Peyer's patch (tissue), 4 donors: ENCODE results near the gene EPB41L4B. TPM values are rescaled to one million over a fixed set of nuclear protein-coding genes. Genes with fewer than 3 reads are reported as not detected.
A peak's percentile ranks its signal among the peaks of the same experiment; 100 is the strongest.

Experiments
- DNase-seq, 3 donors: peaks; one replicate each; pipeline ENCODE4 v3.0.0-alpha.2; 2017 to 2019
- H3K27ac ChIP-seq, 4 donors: fragments of 200-600 bp; sonication (generic); one replicate each; pipeline ENCODE4 v1.5.1; 2016 to 2019
- H3K27me3 ChIP-seq, 2 donors: fragments of 200-600 bp; sonication (generic); one replicate each; pipeline ENCODE4 v1.5.1; 2019
- H3K36me3 ChIP-seq, 3 donors: fragments of 200-600 bp; sonication (generic); one replicate each; pipeline ENCODE4 v1.5.1; 2016 to 2019
- H3K4me1 ChIP-seq, 4 donors: fragments of 200-600 bp; sonication (generic); one replicate each; pipeline ENCODE4 v1.5.1; 2016 to 2019
- H3K4me3 ChIP-seq, 4 donors: fragments of 200-600 bp; sonication (generic); 1 replicate in 3 of 4; 2 replicates in 1 of 4; pipeline ENCODE4 v1.5.1; 2016 to 2019; ENCODE audit warnings: mild to moderate bottlenecking in 1 of 4
- H3K9me3 ChIP-seq, 4 donors: fragments of 200-600 bp; sonication (generic); one replicate each; pipeline ENCODE4 v1.5.1; 2016 to 2019; ENCODE audit warnings: mild to moderate bottlenecking in 1 of 4
- POLR2A ChIP-seq, 2 donors: fragments of 450-650 bp; IDR thresholded peaks; one replicate each; pipeline ENCODE4 v1.5.1; 2017; ENCODE audit warnings: antibody characterized with exemption in 2 of 2, mild to moderate bottlenecking in 2 of 2, moderate library complexity in 2 of 2
- total RNA-seq, 4 donors: library from RNA; depleted of rRNA; stranded (reverse); fragments of >200 nt; gene quantifications; one replicate each; pipeline ENCODE4 v1.1.0, GENCODE V29; 2016
- TF ChIP-seq, protein P1 (sequence below), 6 experiments: fragments of 450-650 bp in 4 of 6; fragments of 200-600 bp in 2 of 6; sonication (generic) in 1 of 6; IDR thresholded peaks; one replicate each; pipeline ENCODE4 v1.5.1; 2017 to 2019; ENCODE audit warnings: antibody characterized with exemption in 6 of 6, mild to moderate bottlenecking in 3 of 6, moderate library complexity in 1 of 6

Gene EPB41L4B
- total RNA-seq, 4 donors from 2014 or later = 20.6 to 135 (median 78.2) TPM

DNA sequence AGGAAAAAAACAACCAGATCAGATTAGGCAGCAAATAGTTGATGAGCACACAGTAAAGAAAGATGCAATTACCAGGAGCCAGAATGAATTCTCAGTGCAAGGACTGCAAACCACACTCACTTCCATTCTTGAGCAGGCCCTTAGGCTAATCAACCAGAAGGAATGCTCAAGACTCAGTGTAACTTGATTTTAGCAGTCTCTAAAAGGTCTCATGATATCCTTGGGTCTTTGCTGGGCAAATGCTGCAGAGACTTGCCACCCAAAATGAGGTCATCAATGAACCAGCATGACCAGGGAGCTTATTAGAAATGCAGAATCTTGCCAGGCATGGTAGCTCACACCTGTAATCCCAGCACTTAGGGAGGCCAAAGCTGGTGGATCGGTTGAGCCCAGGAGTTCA is 181.0 kb downstream of the EPB41L4B start:
- no peak for TF ChIP-seq POLR2A (IDR thresholded peaks at IDR 0.05)
- TF ChIP-seq, protein P1, sequence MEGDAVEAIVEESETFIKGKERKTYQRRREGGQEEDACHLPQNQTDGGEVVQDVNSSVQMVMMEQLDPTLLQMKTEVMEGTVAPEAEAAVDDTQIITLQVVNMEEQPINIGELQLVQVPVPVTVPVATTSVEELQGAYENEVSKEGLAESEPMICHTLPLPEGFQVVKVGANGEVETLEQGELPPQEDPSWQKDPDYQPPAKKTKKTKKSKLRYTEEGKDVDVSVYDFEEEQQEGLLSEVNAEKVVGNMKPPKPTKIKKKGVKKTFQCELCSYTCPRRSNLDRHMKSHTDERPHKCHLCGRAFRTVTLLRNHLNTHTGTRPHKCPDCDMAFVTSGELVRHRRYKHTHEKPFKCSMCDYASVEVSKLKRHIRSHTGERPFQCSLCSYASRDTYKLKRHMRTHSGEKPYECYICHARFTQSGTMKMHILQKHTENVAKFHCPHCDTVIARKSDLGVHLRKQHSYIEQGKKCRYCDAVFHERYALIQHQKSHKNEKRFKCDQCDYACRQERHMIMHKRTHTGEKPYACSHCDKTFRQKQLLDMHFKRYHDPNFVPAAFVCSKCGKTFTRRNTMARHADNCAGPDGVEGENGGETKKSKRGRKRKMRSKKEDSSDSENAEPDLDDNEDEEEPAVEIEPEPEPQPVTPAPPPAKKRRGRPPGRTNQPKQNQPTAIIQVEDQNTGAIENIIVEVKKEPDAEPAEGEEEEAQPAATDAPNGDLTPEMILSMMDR (IDR thresholded peaks at IDR 0.05) = no peak
- Histone ChIP-seq H3K27ac (no peak overlapping the region), H3K4me1 (no peaks in the 10 kb centered on the region), H3K27me3 (no peaks in the 10 kb centered on the region), H3K4me3 (no peak overlapping the region), H3K36me3 (no peaks in the 10 kb centered on the region), H3K9me3 (no peaks in the 10 kb centered on the region)
- no peak for DNase-seq

DNA sequence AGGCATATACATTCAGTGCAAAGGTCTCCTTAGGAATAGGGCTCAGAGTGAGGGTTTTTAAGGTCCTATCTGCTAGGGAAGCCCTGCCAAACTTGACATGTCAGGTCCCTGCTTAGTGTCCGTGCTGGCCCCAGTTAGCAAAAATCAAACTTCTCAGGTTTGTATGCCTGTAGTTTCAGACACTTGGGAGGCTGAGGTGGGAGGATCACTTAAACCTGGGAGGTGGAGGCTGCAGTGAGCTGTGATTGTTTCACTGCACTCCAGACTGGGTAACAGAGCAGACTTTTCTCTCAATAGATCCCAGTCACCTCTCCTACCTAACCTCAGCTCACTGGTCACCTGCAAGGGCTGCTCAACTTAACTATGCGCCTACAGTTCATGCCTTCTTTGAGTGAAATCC is 182.4 kb downstream of the EPB41L4B start:
- no peaks in the 10 kb centered on the region for H3K36me3 ChIP-seq
- no peak overlapping the region for H3K27ac ChIP-seq
- no peak for DNase-seq
- TF ChIP-seq, protein P1 (IDR thresholded peaks at IDR 0.05) = no peak
- TF ChIP-seq POLR2A (IDR thresholded peaks at IDR 0.05) = no peak
- H3K4me3 ChIP-seq = no peak overlapping the region
- peaks cover 0 to 1% (median 0%) of the 10 kb centered on the region in 4 donors for H3K4me1 ChIP-seq
- no peaks in the 10 kb centered on the region for H3K27me3 ChIP-seq
- no peaks in the 10 kb centered on the region for H3K9me3 ChIP-seq

DNA sequence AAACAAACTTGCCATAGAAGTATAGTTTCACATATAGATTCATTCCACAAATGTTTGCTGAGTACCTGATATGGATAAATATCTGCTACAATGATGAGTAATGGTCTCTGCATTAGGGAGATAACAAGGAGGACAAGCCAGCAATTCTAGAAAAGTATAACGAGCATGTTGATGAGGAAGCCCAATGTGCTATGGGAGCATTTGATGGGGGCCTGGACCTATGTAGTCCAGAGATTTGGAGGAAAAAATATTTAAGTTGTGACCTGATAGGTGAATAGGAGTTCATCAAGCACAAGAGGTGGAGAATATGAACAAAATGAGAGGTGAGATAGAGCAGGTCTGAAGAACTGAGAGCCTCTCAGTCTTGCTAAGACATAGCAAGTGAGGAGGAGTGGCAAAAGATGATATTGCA is 186.7 kb downstream of the EPB41L4B start:
- Histone ChIP-seq H3K36me3 (no peaks in the 10 kb centered on the region), H3K4me1 (peaks cover 0 to 11% (median 0%) of the 10 kb centered on the region in 4 donors), H3K9me3 (no peaks in the 10 kb centered on the region), H3K27ac (peak overlapping the region in 1 of 4 donors; percentile 8), H3K4me3 (no peak overlapping the region), H3K27me3 (no peaks in the 10 kb centered on the region)
- no peak for DNase-seq
- TF ChIP-seq, protein P1 (IDR thresholded peaks at IDR 0.05) = no peak
- no peak for TF ChIP-seq POLR2A (IDR thresholded peaks at IDR 0.05)

DNA sequence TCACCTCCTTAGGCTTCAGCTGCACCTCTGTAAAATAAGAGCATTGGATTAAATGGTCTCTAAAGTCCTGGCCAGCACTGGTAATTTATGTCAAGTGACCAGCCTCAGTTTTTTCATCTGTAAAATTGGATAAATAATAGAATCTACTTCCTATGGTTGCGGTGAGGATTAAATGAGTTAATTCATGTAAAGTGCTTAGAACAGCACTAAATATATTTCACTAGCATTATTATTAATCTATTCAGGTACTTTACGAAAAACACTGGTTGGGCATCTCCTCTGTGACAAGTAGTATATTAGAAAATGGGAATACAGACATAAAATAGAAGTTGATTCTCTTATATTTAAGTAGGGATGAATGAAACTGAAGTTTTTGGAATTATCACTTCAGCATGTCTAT is 187.3 kb downstream of the EPB41L4B start:
- TF ChIP-seq, protein P1 (IDR thresholded peaks at IDR 0.05) = no peak
- no peak for TF ChIP-seq POLR2A (IDR thresholded peaks at IDR 0.05)
- H3K27ac ChIP-seq = peak overlapping the region in 1 of 4 donors; percentile 5
- no peaks in the 10 kb centered on the region for H3K27me3 ChIP-seq
- no peaks in the 10 kb centered on the region for H3K9me3 ChIP-seq
- peaks cover 0 to 14% (median 0%) of the 10 kb centered on the region in 4 donors for H3K4me1 ChIP-seq
- no peaks in the 10 kb centered on the region for H3K36me3 ChIP-seq
- H3K4me3 ChIP-seq = no peak overlapping the region
- no peak for DNase-seq

DNA sequence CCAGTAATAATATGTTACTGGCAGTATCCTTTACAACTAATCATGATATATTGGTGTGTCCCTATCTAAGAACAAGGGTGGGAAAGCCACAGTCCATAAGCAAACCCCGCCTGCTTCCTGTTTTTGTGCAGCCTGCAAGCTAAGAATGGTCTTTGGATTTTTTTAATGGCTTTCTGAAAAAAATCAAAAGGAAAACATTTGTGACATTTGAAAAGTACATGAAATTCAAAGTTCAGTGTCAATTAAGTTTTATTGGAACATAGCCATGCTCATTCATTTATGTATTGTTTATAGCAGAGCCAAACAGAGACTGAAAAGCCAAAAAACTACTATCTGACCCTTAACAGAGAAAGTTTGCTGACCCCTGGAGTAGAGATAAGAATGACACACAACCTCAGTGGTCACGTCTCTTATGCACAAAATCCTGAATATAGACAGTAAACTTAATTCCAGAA is 188.3 kb downstream of the EPB41L4B start:
- no peak for TF ChIP-seq POLR2A (IDR thresholded peaks at IDR 0.05)
- TF ChIP-seq, protein P1 (IDR thresholded peaks at IDR 0.05) = no peak
- H3K36me3 ChIP-seq = no peaks in the 10 kb centered on the region
- peaks cover 0 to 14% (median 0%) of the 10 kb centered on the region in 4 donors for H3K4me1 ChIP-seq
- peak overlapping the region in 1 of 4 donors; percentile 30 for H3K4me3 ChIP-seq
- peak in 1 of 3 donors; percentile 55 for DNase-seq
- no peaks in the 10 kb centered on the region for H3K9me3 ChIP-seq
- H3K27me3 ChIP-seq = no peaks in the 10 kb centered on the region
- peak overlapping the region in 2 of 4 donors; percentile 26 to 70 for H3K27ac ChIP-seq
